RWPE1 (cell line): ENCODE measurements around the gene ATXN7.

ENCODE experiments used
- CTCF ChIA-PET: fragments of 350-600 bp; sonication (Branson Sonifier 250); formaldehyde crosslinking; extraction: SDS; loops from one replicate; lab custom pipeline; 2021; lab: Yijun Ruan, JAX
- POLR2A ChIA-PET: fragments of 400-600 bp; formaldehyde crosslinking; extraction: SDS; loops from one replicate; lab custom pipeline; 2020; ENCODE audit warnings: antibody characterized with exemption; ENCODE audit not compliant: low non-redundant PET; lab: Yijun Ruan, JAX
- DNase-seq: peaks from one replicate; pipeline ENCODE4 v3.0.0; 2012; ENCODE audit warnings: low spot score
- H3K27ac ChIP-seq: fragments of 450-650 bp; 2 replicates; pipeline ENCODE4 v1.5.1; 2017
- CTCF ChIP-seq: fragments of 450-650 bp; conservative IDR thresholded peaks from 2 replicates; pipeline ENCODE4 v1.5.1; 2017; ENCODE audit warnings: low read depth, mild to moderate bottlenecking

The ATXN7 gene

GRCh38 chr3:63960048-63960711, 96.5 kb downstream of the ATXN7 start:
- ChIA-PET POLR2A (no interaction called here), CTCF (interaction anchor here (0.6 kb wide), 1 partner anchor 19 kb away, joined by 5 read pairs; no protein-coding TSS in a partner anchor)
- peak overlapping the region; percentile 79 for H3K27ac ChIP-seq
- peak; percentile 48 for DNase-seq
- TF ChIP-seq CTCF: 0 out of 2 replicates have a peak, but pooled peaks have one; percentile 9

- CTCF ChIA-PET: interaction anchor here (0.6 to 1.2 kb wide), 3 partner anchors 16 to 56 kb away, joined by 4 to 6 read pairs (median 4); no protein-coding TSS in a partner anchor
- no peak overlapping the region for H3K27ac ChIP-seq
- POLR2A ChIA-PET: no interaction called here
- DNase-seq: peak; percentile 49
- peak; percentile 75 for TF ChIP-seq CTCF
Observed at GRCh38 chr3:63961891-63962290, 98.2 kb downstream of the ATXN7 start.

- ChIA-PET CTCF (no interaction called here), POLR2A (no interaction called here)
Observed at GRCh38 chr3:63963496-63963895, 99.8 kb downstream of the ATXN7 start.

GRCh38 chr3:63964681-63965485, 101.2 kb downstream of the ATXN7 start:
- no peak for DNase-seq
- H3K27ac ChIP-seq: no peak overlapping the region
- POLR2A ChIA-PET: no interaction called here
- no peak for TF ChIP-seq CTCF
- CTCF ChIA-PET: no interaction called here

More at GRCh38 chr3:63963496-63963895, 99.8 kb downstream of the ATXN7 start:
- no peak for DNase-seq
- H3K27ac ChIP-seq: no peak overlapping the region
- TF ChIP-seq CTCF: no peak

GRCh38 chr3:63966007-63966406, 102.3 kb downstream of the ATXN7 start:
- no peak for DNase-seq
- no peak for TF ChIP-seq CTCF
- ChIA-PET CTCF (interaction anchor here (0.6 kb wide), 1 partner anchor 348 kb away, joined by 4 read pairs; no protein-coding TSS in a partner anchor), POLR2A (no interaction called here)
- H3K27ac ChIP-seq: no peak overlapping the region

GRCh38 chr3:63966871-63967270, 103.2 kb downstream of the ATXN7 start:
- CTCF ChIA-PET: interaction anchor here (0.6 kb wide), 1 partner anchor 142 kb away, joined by 3 read pairs; no protein-coding TSS in a partner anchor
- H3K27ac ChIP-seq: no peak overlapping the region
- no peak for DNase-seq
- no peak for TF ChIP-seq CTCF
- POLR2A ChIA-PET: no interaction called here
